ENCODE data around the gene ZNF480.
A peak's percentile ranks its signal among the peaks of the same experiment; 100 is the strongest.
"Not testable (repeated sequence)": the region's sequence is repeated elsewhere in the genome, so short reads cannot be mapped to it uniquely, and the experiment has no call there.

The ZNF480 gene

GRCh38 chr19:52296773-52297600 lies at the start of gene ZNF480:
Gene ZNF480, plus strand, starts transcription at chr19:52297169. Its CDS starts 3,244 bp downstream, at chr19:52300413.
- peak; percentile 39 for DNase-seq (ENCODE audit: low read depth, low spot score)

- no peak for DNase-seq (ENCODE audit: low read depth, low spot score)
Measured at GRCh38 chr19:52248241-52248640, 48.7 kb upstream of the ZNF480 start.

- DNase-seq (ENCODE audit: low read depth, low spot score) = no peak
Measured at GRCh38 chr19:52258426-52258825, 38.5 kb upstream of the ZNF480 start.

GRCh38 chr19:52265556-52265955 lies 31.4 kb upstream of the ZNF480 start:
- not testable (repeated sequence) for DNase-seq (ENCODE audit: low read depth, low spot score)

GRCh38 chr19:52269338-52270261 lies 27.4 kb upstream of the ZNF480 start, which contains the start of gene ZNF766:
Gene ZNF766, plus strand, starts transcription at chr19:52269587. Its CDS starts 27 bp downstream, at chr19:52269614.
- DNase-seq (ENCODE audit: low read depth, low spot score) = peak; percentile 79

GRCh38 chr19:52270266-52270885 lies 26.6 kb upstream of the ZNF480 start:
- DNase-seq (ENCODE audit: low read depth, low spot score) = no peak

- DNase-seq (ENCODE audit: low read depth, low spot score) = no peak
Measured at GRCh38 chr19:52273301-52273700, 23.7 kb upstream of the ZNF480 start.

- no peak for DNase-seq (ENCODE audit: low read depth, low spot score)
Measured at GRCh38 chr19:52274191-52274590, 22.8 kb upstream of the ZNF480 start.

GRCh38 chr19:52275988-52276387 lies 21.0 kb upstream of the ZNF480 start:
- DNase-seq (ENCODE audit: low read depth, low spot score) = no peak

GRCh38 chr19:52277471-52277870 lies 19.5 kb upstream of the ZNF480 start:
- no peak for DNase-seq (ENCODE audit: low read depth, low spot score)

- DNase-seq (ENCODE audit: low read depth, low spot score) = no peak
Measured at GRCh38 chr19:52286256-52286655, 10.7 kb upstream of the ZNF480 start.

GRCh38 chr19:52291781-52292180 lies 5.2 kb upstream of the ZNF480 start:
- DNase-seq (ENCODE audit: low read depth, low spot score) = no peak

GRCh38 chr19:52292946-52293345 lies 4.0 kb upstream of the ZNF480 start:
- DNase-seq (ENCODE audit: low read depth, low spot score) = not testable (repeated sequence)

- DNase-seq (ENCODE audit: low read depth, low spot score) = no peak
Measured at GRCh38 chr19:52296400-52296772, 583 bp upstream of the ZNF480 start.

GRCh38 chr19:52297601-52298364 lies 814 bp downstream of the ZNF480 start:
- no peak for DNase-seq (ENCODE audit: low read depth, low spot score)

- no peak for DNase-seq (ENCODE audit: low read depth, low spot score)
Measured at GRCh38 chr19:52307275-52307674, 10.3 kb downstream of the ZNF480 start.

GRCh38 chr19:52322429-52322828 lies 25.5 kb downstream of the ZNF480 start:
- DNase-seq (ENCODE audit: low read depth, low spot score) = no peak

- DNase-seq (ENCODE audit: low read depth, low spot score) = no peak
Measured at GRCh38 chr19:52331757-52332156, 34.8 kb downstream of the ZNF480 start.

GRCh38 chr19:52335768-52336116 lies 38.8 kb downstream of the ZNF480 start:
- DNase-seq (ENCODE audit: low read depth, low spot score) = no peak

- peak; percentile 18 for DNase-seq (ENCODE audit: low read depth, low spot score)
Measured at GRCh38 chr19:52336117-52336790, 39.3 kb downstream of the ZNF480 start, which contains the start of gene ZNF610. Gene ZNF610, plus strand, starts transcription at chr19:52336243. Its CDS starts 12,930 bp downstream, at chr19:52349173.

Data from smooth muscle cell of the brain vasculature (primary cell).